Neural cell (in vitro differentiated cells): ENCODE results near the gene MUC12. TPM values are rescaled to one million over a fixed set of nuclear protein-coding genes. Genes with fewer than 3 reads are reported as not detected.
"Not testable (repeated sequence)": the region's sequence is repeated elsewhere in the genome, so short reads cannot be mapped to it uniquely, and the experiment has no call there.

Source experiments
- H2AFZ ChIP-seq: fragments of 200-600, 300-800 bp; sonication (generic), shearing (Covaris generic); 2 replicates; pipeline ENCODE4 v1.6.0; 2014; ENCODE audit warnings: low read depth, mild to moderate bottlenecking, antibody characterized with exemption, low read length, moderate library complexity
- H3F3A ChIP-seq: fragments of 200-600 bp; shearing (Covaris generic); 2 replicates; pipeline ENCODE4 v1.6.1; 2016; ENCODE audit warnings: mild to moderate bottlenecking, moderate library complexity, mixed read lengths, antibody characterized with exemption, low read length; ENCODE audit not compliant: insufficient read depth, poor library complexity, severe bottlenecking
- H3K27ac ChIP-seq: fragments of 200-600, 300-800 bp; sonication (generic), shearing (Covaris generic); 2 replicates; pipeline ENCODE4 v1.5.1; 2014; ENCODE audit warnings: mild to moderate bottlenecking, low read length, moderate library complexity
- H3K27me3 ChIP-seq: fragments of 300-800, 200-600 bp; sonication (generic), shearing (Covaris generic); 2 replicates; pipeline ENCODE4 v1.6.0; 2014; ENCODE audit warnings: mild to moderate bottlenecking, low read depth, low read length, moderate library complexity; ENCODE audit not compliant: insufficient read depth
- H3K36me3 ChIP-seq: fragments of 300-800, 200-600 bp; sonication (generic), shearing (Covaris generic); 2 replicates; pipeline ENCODE4 v1.5.1; 2014; ENCODE audit warnings: mild to moderate bottlenecking, antibody characterized with exemption, low read length, moderate library complexity; ENCODE audit not compliant: insufficient read depth
- H3K4me2 ChIP-seq: fragments of 300-800, 200-600 bp; sonication (generic), shearing (Covaris generic); 2 replicates; pipeline ENCODE4 v1.6.0; 2014; ENCODE audit warnings: mild to moderate bottlenecking, low read length
- H3K4me3 ChIP-seq: fragments of 300-800, 200-600 bp; sonication (generic), shearing (Covaris generic); 2 replicates; pipeline ENCODE4 v1.5.1; 2014; ENCODE audit warnings: mild to moderate bottlenecking, low read length, moderate library complexity
- H3K79me2 ChIP-seq: fragments of 200-600 bp; shearing (Covaris generic); replicated peaks from 2 replicates; pipeline ENCODE4 v1.6.0; 2014; ENCODE audit warnings: mild to moderate bottlenecking, low read length, moderate library complexity; ENCODE audit not compliant: insufficient read depth
- H3K9ac ChIP-seq: fragments of 300-800, 200-600 bp; sonication (generic), shearing (Covaris generic); 2 replicates; pipeline ENCODE4 v1.6.1; 2016; ENCODE audit warnings: mild to moderate bottlenecking, low read length, mixed read lengths
- H3K9me2 ChIP-seq: fragments of 200-600 bp; shearing (Covaris generic); 2 replicates; pipeline ENCODE4 v1.6.1; 2016; ENCODE audit warnings: mild to moderate bottlenecking, low read length, mixed read lengths; ENCODE audit not compliant: insufficient read depth
- H3K9me3 ChIP-seq: fragments of 200-600, 300-800 bp; sonication (generic), shearing (Covaris generic); 2 replicates; pipeline ENCODE4 v1.6.1; 2016; ENCODE audit warnings: mild to moderate bottlenecking, mixed run types, low read length, moderate library complexity, mixed read lengths
- H4K20me1 ChIP-seq: fragments of 200-600 bp; shearing (Covaris generic); 2 replicates; pipeline ENCODE4 v1.6.1; 2016; ENCODE audit warnings: mild to moderate bottlenecking, mixed run types; ENCODE audit not compliant: insufficient read depth
- CTCF ChIP-seq: fragments of 450-650 bp; IDR thresholded peaks from 2 replicates; pipeline ENCODE4 v1.5.1; 2014; ENCODE audit warnings: antibody characterized with exemption, mild to moderate bottlenecking, moderate library complexity; ENCODE audit not compliant: poor library complexity, severe bottlenecking
- EP300 ChIP-seq: fragments of 450-650 bp; conservative IDR thresholded peaks from 2 replicates; pipeline ENCODE4 v1.6.1; 2014; ENCODE audit warnings: antibody characterized with exemption, mild to moderate bottlenecking, moderate library complexity; ENCODE audit not compliant: poor library complexity, severe bottlenecking
- EZH2 ChIP-seq: fragments of 200-600, 300-800 bp; shearing (Covaris generic), sonication (generic); IDR thresholded peaks from 2 replicates; pipeline ENCODE4 v1.6.1; 2014; ENCODE audit warnings: antibody characterized with exemption, low read length, borderline replicate concordance, mild to moderate bottlenecking; ENCODE audit not compliant: insufficient read depth, poor library complexity, severe bottlenecking
- MXI1 ChIP-seq: fragments of 450-650 bp; conservative IDR thresholded peaks from 2 replicates; pipeline ENCODE4 v1.6.1; 2014; ENCODE audit warnings: antibody characterized with exemption, mild to moderate bottlenecking; ENCODE audit not compliant: poor library complexity, severe bottlenecking
- POLR2AphosphoS5 ChIP-seq: IDR thresholded peaks from 2 replicates; pipeline ENCODE4 v1.6.1; 2012
- RAD21 ChIP-seq: fragments of 450-650 bp; conservative IDR thresholded peaks from 2 replicates; pipeline ENCODE4 v1.6.1; 2014; ENCODE audit warnings: antibody characterized with exemption, mild to moderate bottlenecking, moderate library complexity
- REST ChIP-seq: IDR thresholded peaks from 2 replicates; pipeline ENCODE4 v1.6.1; 2012; ENCODE audit warnings: borderline replicate concordance
- SMC3 ChIP-seq: fragments of 450-650 bp; conservative IDR thresholded peaks from 2 replicates; pipeline ENCODE4 v1.6.1; 2014; ENCODE audit warnings: antibody characterized with exemption, mild to moderate bottlenecking, moderate library complexity; ENCODE audit not compliant: poor library complexity
- TAF1 ChIP-seq: IDR thresholded peaks from 2 replicates; pipeline ENCODE4 v1.6.1; 2012; ENCODE audit warnings: low read depth
- polyA plus RNA-seq: library from polyadenylated mRNA; depleted of rRNA; stranded (reverse); fragments of >200 nt; gene quantifications from 2 replicates; pipeline ENCODE4 v1.2.3, GENCODE V29; 2014

The MUC12 gene
- polyA plus RNA-seq, 1 donor from 2014 or later: not detected

- H3K4me3 ChIP-seq, H3K27ac ChIP-seq, H3K9me2 ChIP-seq, H3F3A ChIP-seq, H3K36me3 ChIP-seq, H4K20me1 ChIP-seq, H3K9ac ChIP-seq, H3K4me2 ChIP-seq, H3K27me3 ChIP-seq, H3K9me3 ChIP-seq, H3K79me2 ChIP-seq, H2AFZ ChIP-seq: not testable (repeated sequence)
Measured at GRCh38 chr7:100999334-100999733, 30.0 kb downstream of the MUC12 start.

- H4K20me1 ChIP-seq, H3K9me3 ChIP-seq, H3K4me3 ChIP-seq, H3F3A ChIP-seq, H3K36me3 ChIP-seq, H3K79me2 ChIP-seq, H2AFZ ChIP-seq, H3K27me3 ChIP-seq, H3K9ac ChIP-seq, H3K27ac ChIP-seq, H3K4me2 ChIP-seq, H3K9me2 ChIP-seq: not testable (repeated sequence)
Measured at GRCh38 chr7:101000025-101000424, 30.7 kb downstream of the MUC12 start.

- H4K20me1 ChIP-seq, H3K9me2 ChIP-seq, H2AFZ ChIP-seq, H3K9ac ChIP-seq, H3K27ac ChIP-seq, H3F3A ChIP-seq, H3K27me3 ChIP-seq, H3K36me3 ChIP-seq, H3K9me3 ChIP-seq, H3K79me2 ChIP-seq, H3K4me2 ChIP-seq, H3K4me3 ChIP-seq: not testable (repeated sequence)
Measured at GRCh38 chr7:101002333-101002732, 33.0 kb downstream of the MUC12 start.

- not testable (repeated sequence) for H3K9me2 ChIP-seq
Measured at GRCh38 chr7:101007361-101007760, 38.0 kb downstream of the MUC12 start.

GRCh38 chr7:101009629-101010028, 40.3 kb downstream of the MUC12 start:
- TF ChIP-seq EZH2: no peak
- no peak for TF ChIP-seq EP300
- no peak for TF ChIP-seq TAF1
- no peak for TF ChIP-seq REST
- TF ChIP-seq SMC3: no peak
- TF ChIP-seq CTCF: no peak
- TF ChIP-seq MXI1: no peak
- TF ChIP-seq POLR2AphosphoS5: no peak
- no peak for TF ChIP-seq RAD21
- Histone ChIP-seq H3K9me2 (no peaks in the 10 kb centered on the region), H3K9ac (no peak overlapping the region), H3K4me2 (no peak overlapping the region), H4K20me1 (no peaks in the 10 kb centered on the region), H3K79me2 (no peaks in the 10 kb centered on the region), H3F3A (no peaks in the 10 kb centered on the region), H3K36me3 (no peaks in the 10 kb centered on the region), H3K27me3 (no peaks in the 10 kb centered on the region), H2AFZ (no peak overlapping the region), H3K9me3 (no peaks in the 10 kb centered on the region), H3K27ac (no peak overlapping the region), H3K4me3 (no peak overlapping the region)

More at GRCh38 chr7:101007361-101007760, 38.0 kb downstream of the MUC12 start:
- not testable (repeated sequence) for H3K9me3 ChIP-seq, H3K4me3 ChIP-seq, H3K27me3 ChIP-seq, H3K79me2 ChIP-seq, H4K20me1 ChIP-seq, H3K4me2 ChIP-seq, H3F3A ChIP-seq, H3K9ac ChIP-seq, H3K27ac ChIP-seq, H3K36me3 ChIP-seq, H2AFZ ChIP-seq
